ENCODE data around the gene AICDA.

GRCh38 chr12:8594072-8594471, 18.6 kb downstream of the AICDA start:
- TF ChIP-seq CTCF (IDR thresholded peaks at IDR 0.05), result no peak
- TF ChIP-seq POLR2A (IDR thresholded peaks at IDR 0.05), result no peak
